Gastrocnemius medialis (tissue), 4 donors: Measurements from ENCODE around the gene ATP2C2. TPM values are rescaled to one million over a fixed set of nuclear protein-coding genes. Genes with fewer than 3 reads are reported as not detected.

Experiments used
- ATAC-seq, 2 donors: fragments of 150-250 bp; one replicate each; pipeline ENCODE4 v1.9.1; 2016
- DNase-seq, 2 donors: peaks; one replicate each; pipeline ENCODE4 v3.0.0-alpha.2; 2019
- H3K27ac ChIP-seq, 4 donors: fragments of 200-600 bp; sonication (generic); 1 replicate in 1 of 4; 2 replicates in 3 of 4; pipeline ENCODE4 v1.5.1; 2016 to 2018; ENCODE audit warnings: mild to moderate bottlenecking in 2 of 4, moderate library complexity in 1 of 4
- H3K27me3 ChIP-seq, 3 donors: fragments of 200-600 bp; sonication (generic) in 2 of 3; 1 replicate in 1 of 3; 2 replicates in 2 of 3; pipeline versions ENCODE4 v1.5.1 to v1.6.0; 2016 to 2019; ENCODE audit warnings: mild to moderate bottlenecking in 1 of 3, moderate library complexity in 1 of 3
- H3K36me3 ChIP-seq, 2 donors: fragments of 200-600 bp; sonication (generic) in 1 of 2; one replicate each; pipeline ENCODE4 v1.5.1; 2017 to 2018
- H3K4me1 ChIP-seq, 2 donors: fragments of 200-600 bp; sonication (generic) in 1 of 2; one replicate each; pipeline ENCODE4 v1.5.1; 2016 to 2017; ENCODE audit warnings: mild to moderate bottlenecking in 2 of 2
- H3K4me3 ChIP-seq, 4 donors: fragments of 200-600 bp; sonication (generic) in 3 of 4; 1 replicate in 1 of 4; 2 replicates in 3 of 4; pipeline ENCODE4 v1.5.1; 2016 to 2019; ENCODE audit warnings: mild to moderate bottlenecking in 2 of 4
- H3K9me3 ChIP-seq, 3 donors: fragments of 200-600 bp; sonication (generic) in 2 of 3; 1 replicate in 1 of 3; 2 replicates in 2 of 3; pipeline ENCODE4 v1.5.1; 2016 to 2019
- CTCF ChIP-seq, 5 experiments: fragments of 450-650 bp in 3 of 5; fragments of 200-600 bp in 2 of 5; sonication (generic) in 2 of 5; IDR thresholded peaks in 4 of 5; conservative IDR thresholded peaks in 1 of 5; 1 replicate in 4 of 5; 2 replicates in 1 of 5; pipeline ENCODE4 v1.5.1; 2016 to 2019; ENCODE audit warnings: antibody characterized with exemption in 5 of 5, mild to moderate bottlenecking in 3 of 5, moderate library complexity in 3 of 5
- POLR2A ChIP-seq, 2 donors: fragments of 450-650 bp; IDR thresholded peaks; one replicate each; pipeline ENCODE4 v1.6.1; 2017; ENCODE audit warnings: antibody characterized with exemption in 2 of 2, mild to moderate bottlenecking in 2 of 2, moderate library complexity in 2 of 2
- in situ Hi-C, 4 donors: fragments of 200-750 bp; cut with MboI; loops; one replicate each; pipeline versions ENCODE4 v1.15.0 to v1.8.0; 2017; ENCODE audit warnings: low sequenced_read_pairs in 4 of 4
- intact Hi-C: fragments of 100-400 bp; cut with DNase I; formaldehyde crosslinking; loops from one replicate; pipeline ENCODE4 v1.15.1; 2023; ENCODE audit warnings: low total_unique reads
- total RNA-seq, 4 donors: library from RNA; depleted of rRNA; stranded (reverse); fragments of >200 nt; gene quantifications; one replicate each; pipeline versions ENCODE4 v1.1.0 to v1.2.3, GENCODE V29; 2016

The ATP2C2 gene
- total RNA-seq, 4 donors from 2014 or later, result 0.44 TPM; not detected in 3

- no peak for ATAC-seq
- in situ Hi-C loops, result no loop called here
Measured at GRCh38 chr16:84370723-84371552, 2.6 kb downstream of the ATP2C2 start.

GRCh38 chr16:84371553-84371865 is 3.2 kb downstream of the ATP2C2 start:
- intact Hi-C loops, result no loop called here
- H3K36me3 ChIP-seq, result no peaks in the 10 kb centered on the region
- H3K4me1 ChIP-seq, result no peaks in the 10 kb centered on the region
- H3K4me3 ChIP-seq, result no peak overlapping the region
- H3K27ac ChIP-seq, result no peak overlapping the region
- H3K27me3 ChIP-seq, result peaks cover 31 to 49% (median 43%) of the 10 kb centered on the region in 3 donors
- TF ChIP-seq POLR2A (IDR thresholded peaks at IDR 0.05) (no peak), CTCF (IDR thresholded peaks at IDR 0.05 in 4 of 5, conservative IDR thresholded peaks at IDR 0.05 in 1 of 5) (no peak)
- DNase-seq (no peak), ATAC-seq (no peak)
- H3K9me3 ChIP-seq, result no peaks in the 10 kb centered on the region
- in situ Hi-C loops, result no loop called here

More at GRCh38 chr16:84370723-84371552, 2.6 kb downstream of the ATP2C2 start:
- intact Hi-C loops, result no loop called here
- Histone ChIP-seq H3K4me3 (no peak overlapping the region), H3K4me1 (no peaks in the 10 kb centered on the region), H3K9me3 (no peaks in the 10 kb centered on the region), H3K27me3 (peaks cover 31 to 48% (median 46%) of the 10 kb centered on the region in 3 donors), H3K36me3 (no peaks in the 10 kb centered on the region), H3K27ac (no peak overlapping the region)
- DNase-seq, result no peak
- TF ChIP-seq POLR2A (IDR thresholded peaks at IDR 0.05) (no peak), CTCF (IDR thresholded peaks at IDR 0.05 in 4 of 5, conservative IDR thresholded peaks at IDR 0.05 in 1 of 5) (no peak)

- Histone ChIP-seq H3K4me3 (no peak overlapping the region), H3K36me3 (no peaks in the 10 kb centered on the region), H3K27me3 (peaks cover 11 to 26% (median 18%) of the 10 kb centered on the region in 3 donors), H3K27ac (no peak overlapping the region), H3K4me1 (no peaks in the 10 kb centered on the region), H3K9me3 (no peaks in the 10 kb centered on the region)
- in situ Hi-C loops, result no loop called here
- ATAC-seq (no peak), DNase-seq (no peak)
- TF ChIP-seq CTCF (IDR thresholded peaks at IDR 0.05 in 4 of 5, conservative IDR thresholded peaks at IDR 0.05 in 1 of 5), result no peak
- no peak for TF ChIP-seq POLR2A (IDR thresholded peaks at IDR 0.05)
- intact Hi-C loops, result no loop called here
Measured at GRCh38 chr16:84373907-84374489, 5.7 kb downstream of the ATP2C2 start.

GRCh38 chr16:84378099-84378498 is 9.8 kb downstream of the ATP2C2 start:
- Histone ChIP-seq H3K27ac (no peak overlapping the region), H3K4me1 (no peaks in the 10 kb centered on the region), H3K36me3 (no peaks in the 10 kb centered on the region), H3K9me3 (no peaks in the 10 kb centered on the region), H3K4me3 (no peak overlapping the region), H3K27me3 (peaks cover 0 to 4% (median 2%) of the 10 kb centered on the region in 3 donors)
- TF ChIP-seq CTCF (IDR thresholded peaks at IDR 0.05 in 4 of 5, conservative IDR thresholded peaks at IDR 0.05 in 1 of 5) (no peak), POLR2A (IDR thresholded peaks at IDR 0.05) (no peak)
- ATAC-seq, result no peak
- in situ Hi-C loops, result no loop called here
- no peak for DNase-seq
- intact Hi-C loops, result no loop called here
